GM21526 (cell line): ENCODE results near the gene AAK1.
"Not testable (repeated sequence)": the region's sequence is repeated elsewhere in the genome, so short reads cannot be mapped to it uniquely, and the experiment has no call there.

Experiments used
- ATAC-seq: cut with Tn5 transposase; IDR thresholded peaks from one replicate; pipeline ENCODE4 v1.9.1; 2021; ENCODE audit warnings: moderate library complexity; ENCODE audit not compliant: unreplicated experiment, low FRiP score

The AAK1 gene

GRCh38 chr2:69422198-69422597, 221.3 kb downstream of the AAK1 start:
- ATAC-seq: no peak

- ATAC-seq: not testable (repeated sequence)
Measured at GRCh38 chr2:69419111-69419510, 224.4 kb downstream of the AAK1 start.

GRCh38 chr2:69416147-69416546, 227.4 kb downstream of the AAK1 start:
- ATAC-seq: no peak
